HG03565 (cell line): ENCODE data around the gene CCDC144A.
"Not testable (repeated sequence)": the region's sequence is repeated elsewhere in the genome, so short reads cannot be mapped to it uniquely, and the experiment has no call there.

Experiments
- ATAC-seq: cut with Tn5 transposase; IDR thresholded peaks from one replicate; pipeline ENCODE4 v1.9.1; 2021; ENCODE audit warnings: mild to moderate bottlenecking, moderate library complexity; ENCODE audit not compliant: unreplicated experiment

The CCDC144A gene

DNA sequence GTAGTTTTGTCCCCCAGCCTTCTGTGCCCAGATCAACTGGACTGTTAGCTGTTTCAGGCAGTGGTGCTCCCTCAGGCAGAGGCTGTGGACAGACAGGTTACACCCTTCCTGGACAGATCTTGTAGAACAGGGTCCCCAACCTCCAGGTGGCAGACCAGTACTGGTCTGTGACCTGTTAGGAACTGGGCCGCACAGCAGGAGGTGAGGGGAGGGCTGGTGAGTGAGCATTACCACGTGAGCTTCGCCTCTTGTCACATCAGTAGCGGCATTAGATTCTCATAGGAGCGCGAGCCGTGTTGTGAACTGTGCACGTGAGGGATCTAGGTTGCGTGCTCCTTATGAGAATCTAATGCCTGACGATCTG lies 61.9 kb downstream of the CCDC144A start:
- ATAC-seq, result not testable (repeated sequence)

DNA sequence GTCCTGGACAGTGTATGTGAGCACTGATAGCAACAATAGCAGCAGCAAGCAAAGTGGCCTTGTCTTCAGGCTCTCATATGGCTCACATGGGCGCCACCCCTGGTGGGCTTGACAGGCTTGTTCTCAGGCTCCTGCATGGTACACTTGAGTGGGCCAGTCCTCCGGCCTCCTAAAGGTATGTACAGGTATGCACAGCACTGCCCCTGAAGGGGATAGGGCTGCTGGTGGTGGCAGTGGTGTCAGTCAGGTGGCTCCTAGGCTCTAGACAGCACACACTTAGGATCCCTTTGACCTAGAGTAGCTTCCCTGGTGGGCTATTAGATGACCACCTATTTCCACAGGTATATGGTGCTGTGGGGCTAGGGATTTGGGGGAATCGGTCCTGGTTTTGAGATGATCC lies 67.5 kb downstream of the CCDC144A start:
- ATAC-seq, result not testable (repeated sequence)

DNA sequence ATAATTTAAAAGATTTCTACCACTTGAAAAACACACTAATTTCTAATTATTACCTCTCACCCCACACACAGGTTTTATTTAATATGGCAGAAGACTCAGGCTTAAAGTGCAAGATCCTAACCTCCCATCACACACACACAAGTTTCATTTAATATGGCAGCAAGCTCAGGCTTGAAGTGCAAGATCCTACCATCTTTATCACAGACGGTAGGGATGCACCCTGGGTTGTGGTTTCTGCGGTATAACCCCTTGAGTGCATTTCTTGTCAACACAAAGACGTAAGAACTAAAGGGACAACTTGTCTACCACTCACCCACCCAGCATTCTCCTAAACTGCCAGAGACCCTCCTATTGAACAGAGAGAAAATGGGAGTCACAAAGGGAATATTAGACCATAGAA lies 68.1 kb downstream of the CCDC144A start:
- ATAC-seq, result not testable (repeated sequence)

DNA sequence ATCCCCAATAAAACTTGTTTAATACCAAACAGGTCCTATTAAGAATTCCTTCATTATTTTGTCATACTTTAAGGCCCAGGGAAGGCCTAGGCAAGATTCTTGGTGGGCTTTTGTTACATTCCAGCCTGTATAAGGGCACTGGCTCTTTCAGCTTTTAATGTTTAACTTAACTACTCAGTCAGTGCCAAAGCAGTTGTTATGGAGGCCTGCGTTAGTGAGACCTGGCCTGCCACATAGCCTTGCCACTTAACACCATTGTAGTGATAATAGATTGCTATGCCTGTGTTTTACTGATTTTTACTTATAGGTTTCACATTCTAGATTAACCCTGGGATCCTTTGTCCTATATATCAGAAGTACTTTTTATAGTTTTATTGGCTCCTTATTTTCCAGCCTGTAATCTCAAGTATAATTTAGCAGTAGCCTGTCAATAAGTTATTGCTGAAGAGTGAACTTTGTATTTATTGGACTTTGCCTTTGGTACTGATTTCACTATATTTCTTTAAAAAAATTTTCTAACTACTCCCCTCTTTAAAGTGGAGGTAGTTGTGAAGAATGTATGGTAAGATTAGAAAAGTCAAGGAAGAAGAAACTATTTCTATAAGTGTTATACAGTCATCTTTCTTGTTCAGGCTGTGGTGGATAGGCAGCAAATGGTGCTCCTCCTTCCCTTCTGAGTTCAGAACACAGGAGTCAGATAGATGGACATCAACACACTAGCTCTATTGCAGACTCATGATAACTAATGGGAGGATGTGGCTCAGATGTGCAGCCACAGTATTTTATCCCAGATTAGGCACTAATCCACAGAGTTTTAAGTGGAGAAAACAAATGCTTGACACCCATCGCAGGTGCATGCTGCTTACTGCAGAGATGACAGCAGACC lies 78.5 kb downstream of the CCDC144A start:
- ATAC-seq, result not testable (repeated sequence)

DNA sequence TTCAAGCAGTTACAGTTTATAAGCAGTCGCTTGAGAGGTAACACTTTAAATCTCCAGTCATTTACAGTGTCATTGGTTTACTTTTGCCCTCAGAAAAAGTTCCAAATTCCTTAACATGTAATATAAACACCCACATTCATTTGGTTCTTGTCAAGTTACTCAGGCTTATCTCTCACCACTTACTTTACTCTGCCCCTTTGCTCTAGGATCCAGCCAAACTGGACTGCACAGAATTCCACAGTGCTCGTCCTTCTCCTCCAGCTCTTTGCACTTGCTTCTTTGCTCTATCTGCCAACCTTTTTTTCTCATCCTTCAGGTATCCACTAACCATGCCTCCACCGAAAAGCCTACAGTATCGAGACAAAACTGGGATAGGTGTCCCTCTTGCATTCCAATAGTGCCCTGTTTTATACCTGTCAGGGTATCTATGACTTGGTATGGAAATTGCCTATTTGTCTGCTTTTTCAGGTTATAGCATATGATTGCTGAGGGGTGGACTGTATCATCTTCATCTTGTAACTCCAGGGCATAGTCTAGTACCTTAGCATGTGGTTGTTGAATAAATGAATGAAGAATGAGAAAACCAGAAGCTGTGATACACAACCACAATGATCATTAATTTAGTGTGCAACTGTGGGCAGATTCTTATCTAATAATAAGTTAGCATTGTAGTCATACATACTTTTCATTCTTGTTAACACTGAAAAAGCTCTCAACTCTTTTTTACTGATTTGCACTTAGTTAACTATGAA lies 82.5 kb downstream of the CCDC144A start:
- ATAC-seq, result not testable (repeated sequence)

DNA sequence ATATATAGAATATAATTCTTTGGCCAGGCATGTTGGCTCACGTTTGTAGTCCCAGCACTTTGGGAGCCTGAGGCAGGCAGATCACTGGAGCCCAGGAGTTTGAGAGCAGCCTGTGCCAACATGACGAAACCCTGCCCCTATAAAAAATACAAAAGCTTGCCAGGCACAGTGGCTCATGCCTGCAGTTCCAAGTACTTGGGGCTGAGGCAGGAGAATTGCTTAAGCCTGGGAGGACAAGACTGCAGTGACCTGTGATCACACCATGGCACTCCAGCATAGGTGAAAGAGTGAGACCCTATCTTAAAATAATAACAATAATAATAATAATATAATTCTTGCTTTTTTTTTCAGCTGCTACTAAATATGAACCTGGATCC lies 83.1 kb downstream of the CCDC144A start:
- not testable (repeated sequence) for ATAC-seq

DNA sequence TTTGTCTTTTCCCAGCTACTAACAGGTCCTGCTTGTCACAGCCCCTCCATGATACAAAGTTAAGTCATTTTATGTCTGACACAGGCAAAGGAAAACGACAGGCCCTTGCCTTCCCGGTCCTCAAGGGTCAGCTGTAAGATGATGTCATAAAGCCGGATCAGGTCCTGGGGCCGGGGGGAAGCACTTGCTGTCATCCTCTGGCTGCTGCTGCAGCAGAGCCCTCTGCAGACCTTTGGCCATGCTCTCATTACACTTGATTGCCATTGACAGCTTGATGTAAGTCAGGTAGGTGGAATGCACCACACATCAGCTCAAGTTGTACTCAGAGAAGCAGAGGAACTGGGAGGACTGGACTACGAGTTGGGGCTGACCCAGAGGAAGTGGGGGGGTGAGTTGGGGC lies 97.8 kb downstream of the CCDC144A start:
- not testable (repeated sequence) for ATAC-seq

DNA sequence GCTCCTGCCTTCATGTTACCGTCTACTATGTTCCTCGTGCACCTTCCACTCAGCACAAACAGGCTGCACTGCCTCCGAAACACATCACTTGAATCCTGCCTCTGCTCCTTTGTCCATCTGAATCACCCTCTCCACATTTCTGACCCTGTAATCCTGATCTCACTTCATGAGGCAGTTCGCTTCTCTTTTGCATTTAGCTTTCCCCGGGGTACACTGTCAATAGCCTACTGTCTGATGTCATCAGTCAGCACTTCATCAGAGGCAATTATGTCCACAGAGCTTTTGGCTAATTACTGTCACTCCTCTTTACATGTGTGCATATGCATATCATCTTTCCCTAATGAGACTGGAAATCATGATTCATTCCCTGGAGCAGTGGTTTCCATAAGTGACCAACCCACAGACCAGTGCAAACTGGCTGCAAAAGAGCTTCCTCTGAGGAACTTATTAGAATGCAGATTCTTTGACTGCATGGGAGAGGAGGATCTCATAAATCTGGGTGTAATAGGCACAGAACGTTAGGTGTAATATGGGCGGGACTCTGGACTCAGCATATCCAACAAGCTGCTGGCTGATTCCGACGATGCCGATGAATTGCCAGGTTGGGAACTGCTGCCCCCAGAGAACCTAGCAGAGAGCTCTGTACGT lies 99.0 kb downstream of the CCDC144A start:
- ATAC-seq, result not testable (repeated sequence)

DNA sequence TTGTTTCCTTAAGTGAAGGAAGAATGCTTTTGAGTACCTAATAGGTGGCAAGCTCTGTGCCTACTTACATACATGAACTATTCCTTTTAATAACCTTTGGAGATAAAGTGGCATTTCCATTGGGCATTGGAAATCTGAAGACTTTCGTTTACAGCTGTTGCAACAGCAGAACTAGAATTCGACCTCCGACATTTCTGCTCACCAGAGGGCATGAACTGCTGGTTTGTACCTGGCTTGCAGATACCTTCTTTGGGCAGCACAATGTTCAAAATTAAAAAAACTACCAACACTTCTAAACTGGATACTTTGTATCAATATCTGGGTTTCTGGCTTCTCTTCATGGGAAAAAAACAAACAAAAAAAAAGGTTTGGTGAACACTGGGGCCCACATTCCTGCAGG lies 99.6 kb downstream of the CCDC144A start:
- ATAC-seq, result not testable (repeated sequence)

DNA sequence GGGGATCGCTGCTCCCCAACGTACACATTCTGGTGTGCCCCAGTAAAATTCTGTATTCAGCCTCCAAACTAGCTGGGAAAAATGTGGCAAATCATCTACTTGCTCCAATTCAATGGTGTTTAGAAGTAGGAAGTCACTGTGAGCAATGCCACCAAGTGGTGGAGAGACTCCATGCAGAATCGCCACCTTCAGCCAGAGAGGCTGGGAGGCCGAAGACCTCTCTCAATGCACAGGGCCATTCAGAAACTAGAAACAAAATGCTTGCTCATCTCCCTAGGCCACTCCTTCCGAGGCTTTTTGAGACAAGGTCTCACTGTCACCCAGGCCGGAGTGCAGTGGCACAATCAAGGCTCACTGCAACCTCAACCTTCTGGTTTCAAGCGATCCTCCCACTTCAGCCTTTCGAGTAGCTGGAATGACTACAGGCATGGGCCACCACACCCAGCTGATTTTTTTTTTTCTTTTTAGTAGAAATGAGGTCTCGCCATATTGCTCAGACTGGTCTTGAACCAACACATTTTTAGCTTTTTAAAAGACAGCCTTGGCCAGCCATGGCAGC lies 100.4 kb downstream of the CCDC144A start:
- not testable (repeated sequence) for ATAC-seq

DNA sequence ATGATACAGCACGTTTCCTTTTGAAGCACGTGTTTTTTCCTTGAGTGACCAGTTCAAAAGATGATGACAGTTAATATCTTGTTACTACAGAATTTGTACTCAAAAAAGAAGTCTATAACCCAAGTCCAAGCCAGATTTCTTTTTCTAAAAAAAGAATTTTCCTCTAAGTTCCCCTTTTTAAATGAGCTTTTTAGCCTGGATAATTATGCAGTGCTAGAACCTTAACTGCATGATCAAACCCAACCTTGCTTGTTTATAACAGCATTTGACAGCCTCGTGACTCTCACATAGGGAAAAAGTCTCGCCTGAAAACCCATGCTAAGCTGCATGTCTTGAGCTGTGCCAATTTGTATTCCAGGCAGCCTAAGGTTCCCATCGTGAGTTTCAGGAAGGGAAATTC lies 104.2 kb downstream of the CCDC144A start:
- not testable (repeated sequence) for ATAC-seq

DNA sequence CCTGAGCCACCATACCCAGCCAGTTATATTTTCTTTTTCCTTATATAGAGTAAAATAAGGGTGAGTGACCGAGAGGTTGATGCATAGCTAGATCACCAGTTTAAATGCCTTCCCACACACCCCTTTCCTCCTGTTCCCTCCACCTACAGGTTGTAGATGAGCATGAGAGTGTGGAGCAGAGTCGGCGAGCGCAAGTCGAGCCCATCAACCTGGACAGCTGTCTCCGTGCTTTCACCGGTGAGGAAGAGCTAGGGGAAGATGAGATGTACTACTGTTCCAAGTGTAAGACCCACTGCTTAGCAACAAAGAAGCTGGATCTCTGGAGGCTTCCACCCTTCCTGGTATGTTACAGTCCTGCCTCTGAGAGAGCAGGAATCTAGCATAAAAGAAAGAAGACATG lies 105.9 kb downstream of the CCDC144A start:
- not testable (repeated sequence) for ATAC-seq

DNA sequence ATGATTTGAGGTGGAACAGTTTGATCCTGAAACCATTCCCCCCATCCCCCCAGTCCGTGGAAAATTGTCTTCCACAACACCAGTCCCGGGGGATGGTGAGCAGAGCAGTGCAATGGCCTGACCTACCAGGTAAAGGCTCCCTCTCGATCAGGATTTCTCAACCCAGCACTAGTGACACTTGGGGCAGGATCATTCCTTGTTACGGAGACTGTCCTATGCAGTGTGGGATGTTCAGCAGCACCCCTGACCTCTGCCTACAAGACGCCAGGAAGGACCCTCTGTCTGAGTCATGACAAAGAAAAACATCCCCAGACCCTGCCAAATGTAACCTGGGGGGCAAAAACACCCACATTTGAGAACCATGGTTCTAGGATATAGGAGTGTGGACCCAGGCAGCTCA lies 114.8 kb downstream of the CCDC144A start:
- ATAC-seq, result not testable (repeated sequence)

DNA sequence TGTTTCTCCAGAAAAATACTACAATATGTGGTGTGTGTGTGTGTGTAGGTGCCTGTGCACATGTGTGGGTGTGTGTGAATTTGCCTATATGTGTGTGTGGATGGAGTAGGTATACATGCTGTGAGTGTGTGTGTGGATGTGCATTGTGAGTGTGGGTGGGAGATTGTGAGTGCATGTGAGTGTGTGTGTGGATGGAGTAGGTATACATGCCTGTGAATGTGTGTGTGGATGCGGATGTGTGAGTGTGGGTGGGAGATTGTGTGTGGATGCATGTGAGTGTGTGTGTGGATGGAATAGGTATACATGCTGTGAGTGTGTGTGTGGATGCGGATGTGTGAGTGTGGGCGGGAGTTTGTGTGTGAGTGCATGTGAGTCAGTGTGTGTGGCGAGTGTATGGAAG lies 116.6 kb downstream of the CCDC144A start:
- ATAC-seq, result not testable (repeated sequence)

DNA sequence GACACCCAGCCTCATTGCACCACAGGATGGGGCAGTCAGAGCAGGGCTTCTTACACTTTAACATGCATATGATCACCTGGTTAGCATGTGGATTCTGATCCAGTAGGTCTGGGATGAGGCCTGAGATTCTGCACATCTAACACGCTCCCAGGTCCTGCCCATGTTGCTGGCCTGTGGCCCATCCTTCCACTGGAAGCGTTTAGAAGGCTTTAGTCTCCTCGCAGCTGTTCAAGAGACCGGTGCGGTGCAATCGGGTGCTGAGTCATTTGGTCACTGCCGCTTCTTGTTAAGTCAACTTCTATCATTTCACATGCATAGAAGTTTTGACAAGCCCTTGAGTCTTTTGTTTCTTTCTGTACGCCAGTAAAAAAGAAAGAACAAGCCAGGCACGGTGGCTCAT lies 117.6 kb downstream of the CCDC144A start:
- not testable (repeated sequence) for ATAC-seq

DNA sequence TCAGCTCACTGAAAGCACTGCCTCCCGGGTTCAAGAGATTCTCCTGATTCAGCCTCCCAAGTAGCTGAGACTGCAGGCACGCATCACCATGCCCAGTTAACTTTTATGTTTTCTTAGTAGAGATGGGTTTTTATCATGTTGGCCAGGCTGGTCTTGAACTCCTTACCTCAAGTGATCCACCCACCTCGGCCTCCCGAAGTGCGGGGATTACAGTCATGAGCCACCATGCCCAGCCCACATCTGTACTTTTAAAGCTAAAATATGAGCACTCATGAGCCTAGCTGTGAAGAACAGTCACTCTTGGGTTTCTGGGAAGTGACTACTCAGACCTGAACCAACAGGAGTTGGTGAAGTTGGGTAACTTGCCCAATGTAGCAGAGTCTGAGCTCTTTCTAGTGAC lies 120.2 kb downstream of the CCDC144A start:
- ATAC-seq, result not testable (repeated sequence)

DNA sequence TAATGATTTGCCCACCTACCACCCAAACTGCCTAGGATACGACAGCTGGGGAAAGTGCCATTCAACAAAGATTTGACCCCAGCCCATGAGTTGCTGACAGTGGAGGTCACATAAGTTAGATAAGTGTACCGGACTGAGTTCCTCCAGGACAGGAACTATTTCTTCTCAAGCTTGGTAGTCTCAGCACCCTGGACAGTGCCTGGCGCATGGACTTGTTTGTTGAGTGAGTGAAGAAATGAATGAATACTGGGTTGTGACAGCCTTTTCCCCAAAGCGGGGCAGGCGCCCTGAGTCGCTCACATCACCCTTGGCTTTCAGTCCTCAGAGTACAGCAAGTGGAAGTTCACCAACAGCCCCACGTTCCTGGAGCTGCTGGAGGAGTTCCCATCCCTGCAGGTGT lies 122.1 kb downstream of the CCDC144A start:
- ATAC-seq, result not testable (repeated sequence)

DNA sequence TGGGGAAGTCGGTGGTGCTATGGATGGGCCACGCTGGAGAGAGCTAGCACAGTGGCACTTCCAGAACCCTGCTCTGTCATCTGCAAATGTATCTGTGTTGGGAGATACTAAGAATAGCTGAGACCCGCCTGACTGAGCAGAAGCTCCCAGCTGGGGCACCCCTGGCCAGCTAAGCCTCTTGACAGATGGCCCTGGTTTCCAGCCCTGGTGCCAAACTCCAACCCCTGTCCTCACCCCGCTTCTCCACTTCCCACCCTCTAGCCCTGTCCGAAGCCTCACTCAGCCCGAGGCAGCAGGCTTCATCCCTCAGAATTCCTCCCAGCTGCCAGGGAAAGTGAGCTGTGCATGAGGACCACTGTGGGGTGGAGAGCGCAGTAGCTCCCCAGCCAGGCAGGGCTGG lies 124.4 kb downstream of the CCDC144A start:
- no peak for ATAC-seq

DNA sequence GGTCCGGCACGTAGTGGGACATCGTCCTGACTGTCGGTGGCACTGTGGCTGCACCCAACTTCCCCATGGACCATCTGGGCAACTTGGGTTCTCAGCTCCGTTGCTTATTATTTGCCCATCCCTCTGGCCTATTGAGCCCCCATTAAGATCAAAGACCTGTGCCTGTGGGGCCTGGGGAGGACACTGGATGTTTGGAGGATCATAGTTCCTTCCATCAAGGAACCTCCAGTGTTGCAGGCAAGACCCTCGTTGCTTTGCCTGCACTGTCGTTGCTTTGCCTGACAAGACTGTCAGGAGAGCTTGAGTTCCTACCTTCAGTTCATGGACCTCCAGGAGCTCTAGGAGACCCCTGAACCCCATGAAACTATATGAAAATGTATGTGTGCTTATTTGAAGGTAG lies 127.2 kb downstream of the CCDC144A start:
- ATAC-seq, result no peak

DNA sequence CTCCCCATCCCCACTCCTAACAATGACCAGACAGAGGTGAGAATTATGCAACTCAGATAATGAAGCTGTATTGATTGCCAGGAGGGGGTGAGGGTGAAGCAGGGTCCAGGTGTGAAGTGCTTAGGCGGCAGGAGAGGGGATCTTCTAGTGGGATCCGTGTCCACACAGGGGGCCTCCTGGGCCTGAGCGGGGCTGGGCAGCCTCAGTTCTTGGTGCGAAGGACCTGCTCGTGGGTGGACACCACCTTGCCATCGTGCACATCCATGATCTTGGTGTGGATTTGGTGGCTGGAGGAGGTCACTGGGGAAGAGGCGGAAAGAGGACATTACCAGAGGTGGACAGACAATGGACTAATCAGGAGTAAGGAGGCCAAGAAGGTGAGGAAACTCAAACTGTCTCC lies 127.9 kb downstream of the CCDC144A start:
- ATAC-seq, result not testable (repeated sequence)

DNA sequence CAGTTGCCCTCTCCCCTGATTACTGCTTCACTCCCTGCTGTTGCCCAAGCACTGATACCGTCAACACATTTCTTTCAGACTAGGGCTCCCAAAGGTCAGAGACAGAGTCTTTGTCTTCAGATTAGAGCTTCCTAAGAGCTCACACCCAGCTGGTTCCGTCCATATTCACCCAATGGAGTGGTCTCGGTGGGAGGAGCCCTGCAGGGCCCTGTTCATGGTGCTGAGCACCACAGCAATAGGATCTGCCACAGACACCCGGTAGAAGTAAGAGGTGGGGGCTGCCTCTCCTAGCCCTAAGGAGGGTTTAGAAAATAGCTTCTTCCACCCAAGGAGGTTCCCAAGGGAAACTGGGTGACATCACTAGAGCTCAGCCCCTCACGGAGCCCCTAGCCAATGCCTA lies 128.3 kb downstream of the CCDC144A start:
- ATAC-seq, result no peak
